GM19239 (cell line): ENCODE data around the gene GAB1.
"Not testable (repeated sequence)": the region's sequence is repeated elsewhere in the genome, so short reads cannot be mapped to it uniquely, and the experiment has no call there.

Experiments
- DNase-seq: peaks from one replicate; pipeline ENCODE4 v3.0.0; 2011; ENCODE audit warnings: low spot score; ENCODE audit not compliant: insufficient read length
- FAIRE-seq: peaks from 2 replicates; lab custom pipeline; 2011; peaks lifted over from hg19 to GRCh38; lab: Jason Lieb, UNC

Gene GAB1

DNA sequence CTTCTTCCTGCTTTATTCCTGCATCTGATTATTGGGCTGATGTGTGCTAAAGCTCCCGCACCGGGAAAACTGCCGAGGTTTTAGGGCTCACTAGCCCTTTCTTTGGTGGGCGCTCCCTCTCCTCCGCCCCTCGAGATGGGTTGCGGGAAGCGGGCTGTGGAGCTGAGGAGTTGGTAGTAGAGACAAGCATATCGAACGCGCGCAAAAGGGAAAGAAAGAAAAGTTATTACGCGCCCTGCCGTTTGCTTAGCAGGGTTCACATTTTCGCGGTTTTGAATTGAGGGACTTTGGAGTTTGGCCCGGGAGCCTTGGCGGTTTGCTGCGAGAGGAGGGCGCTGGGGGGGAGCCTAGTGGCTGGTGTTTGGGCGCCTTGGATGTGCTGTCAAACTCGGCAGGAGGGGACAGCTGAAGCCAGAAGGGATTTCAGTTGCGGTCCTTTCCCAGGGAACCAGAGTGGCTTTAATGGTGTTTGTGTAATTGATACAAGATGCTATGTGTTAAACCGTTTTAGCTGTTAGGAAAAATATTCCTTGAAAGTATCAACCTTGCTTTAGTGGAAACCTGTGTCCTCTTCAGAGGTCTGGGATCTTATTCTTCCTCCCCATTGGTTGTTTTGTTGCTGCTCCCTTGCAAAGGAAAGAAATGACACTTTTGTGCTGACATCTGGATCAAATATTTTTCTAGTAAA lies 1.1 kb downstream of the GAB1 start:
- no peak for DNase-seq
- peak; percentile 64 for FAIRE-seq

- no peak for DNase-seq
- FAIRE-seq, result peak; percentile 18
Observed at GRCh38 chr4:143338313-143338712, 1.6 kb downstream of the GAB1 start.

DNA sequence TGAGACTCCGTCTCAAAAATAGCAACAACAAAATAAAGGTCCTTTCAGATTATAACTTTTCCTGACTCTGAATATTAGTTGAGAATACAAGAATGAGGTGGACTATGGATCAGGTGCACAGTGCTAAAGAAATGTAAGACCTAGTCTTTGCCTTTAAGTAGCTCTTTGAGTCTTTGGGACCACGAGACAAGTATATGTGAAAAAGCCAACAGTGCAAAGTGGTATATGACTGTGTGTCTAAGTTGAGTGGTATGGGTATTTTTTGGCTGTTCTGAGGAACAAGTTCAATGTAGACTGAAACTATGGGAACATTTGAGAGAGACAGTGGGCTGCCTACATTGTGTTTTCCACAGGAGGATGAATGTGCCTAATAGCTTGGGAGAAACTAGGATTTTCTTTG lies 2.8 kb downstream of the GAB1 start:
- no peak for DNase-seq
- no peak for FAIRE-seq

DNA sequence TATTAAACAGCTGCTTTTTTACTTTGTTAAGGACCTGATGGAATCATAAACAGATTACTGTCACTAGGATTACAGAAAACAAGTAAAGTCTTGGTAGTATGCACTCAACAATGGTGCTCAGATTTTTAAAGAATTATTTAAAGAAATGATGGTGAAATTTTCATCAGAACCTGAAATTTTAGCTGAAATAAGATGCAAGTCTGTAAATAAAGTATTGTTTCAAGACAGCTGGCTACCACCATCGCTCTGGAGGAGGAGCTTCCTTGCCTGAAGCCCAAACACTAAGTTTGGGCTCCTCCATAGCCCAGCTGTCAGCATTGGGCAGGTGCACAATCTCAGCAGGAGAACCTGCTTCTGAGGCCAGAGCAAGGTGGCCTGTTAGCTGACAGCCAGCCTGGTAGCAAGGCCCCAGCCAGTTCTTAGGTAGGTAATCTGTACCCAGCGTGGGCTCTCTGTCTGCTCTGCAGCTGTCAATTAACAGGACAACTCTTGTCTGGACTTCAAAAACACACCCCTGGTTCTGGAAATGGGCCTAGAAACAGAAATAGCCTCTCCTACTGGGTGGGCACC lies 4.6 kb downstream of the GAB1 start:
- no peak for FAIRE-seq
- DNase-seq, result no peak

GRCh38 chr4:143343276-143343831 lies 6.7 kb downstream of the GAB1 start:
- no peak for FAIRE-seq
- no peak for DNase-seq

DNA sequence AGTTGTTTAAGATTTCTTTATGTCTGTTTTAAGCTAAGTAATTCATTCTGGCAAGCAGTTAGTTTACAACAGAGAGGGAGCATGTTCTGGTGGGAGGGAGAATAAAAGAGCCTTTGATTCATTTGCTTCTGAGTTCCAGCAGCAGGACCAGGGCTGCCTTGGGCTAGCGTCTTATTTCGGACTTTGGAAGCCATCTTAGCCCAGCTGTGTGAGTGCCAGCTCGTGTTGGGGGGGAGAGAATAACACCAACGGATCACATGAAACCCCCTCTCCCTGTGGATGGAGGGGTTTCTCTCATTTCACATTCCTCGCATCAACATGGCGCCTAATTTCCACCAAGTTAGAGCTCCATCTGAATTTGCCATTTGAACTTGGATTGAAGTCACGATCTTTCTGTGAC lies 7.4 kb downstream of the GAB1 start:
- DNase-seq (no peak), FAIRE-seq (no peak)

GRCh38 chr4:143344774-143345173 lies 8.1 kb downstream of the GAB1 start:
- DNase-seq, result no peak

GRCh38 chr4:143345356-143345755 lies 8.7 kb downstream of the GAB1 start:
- FAIRE-seq, result no peak
- no peak for DNase-seq

More at GRCh38 chr4:143344774-143345173, 8.1 kb downstream of the GAB1 start:
- no peak for FAIRE-seq

- FAIRE-seq (no peak), DNase-seq (no peak)
Observed at GRCh38 chr4:143346206-143346605, 9.5 kb downstream of the GAB1 start.

GRCh38 chr4:143347484-143348111 lies 10.9 kb downstream of the GAB1 start:
- no peak for DNase-seq

GRCh38 chr4:143348233-143349077 lies 11.8 kb downstream of the GAB1 start:
- no peak for DNase-seq

More at GRCh38 chr4:143347484-143348111, 10.9 kb downstream of the GAB1 start:
- no peak for FAIRE-seq

GRCh38 chr4:143349858-143350527 lies 13.3 kb downstream of the GAB1 start:
- FAIRE-seq, DNase-seq: not testable (repeated sequence)

More at GRCh38 chr4:143348233-143349077, 11.8 kb downstream of the GAB1 start:
- no peak for FAIRE-seq

DNA sequence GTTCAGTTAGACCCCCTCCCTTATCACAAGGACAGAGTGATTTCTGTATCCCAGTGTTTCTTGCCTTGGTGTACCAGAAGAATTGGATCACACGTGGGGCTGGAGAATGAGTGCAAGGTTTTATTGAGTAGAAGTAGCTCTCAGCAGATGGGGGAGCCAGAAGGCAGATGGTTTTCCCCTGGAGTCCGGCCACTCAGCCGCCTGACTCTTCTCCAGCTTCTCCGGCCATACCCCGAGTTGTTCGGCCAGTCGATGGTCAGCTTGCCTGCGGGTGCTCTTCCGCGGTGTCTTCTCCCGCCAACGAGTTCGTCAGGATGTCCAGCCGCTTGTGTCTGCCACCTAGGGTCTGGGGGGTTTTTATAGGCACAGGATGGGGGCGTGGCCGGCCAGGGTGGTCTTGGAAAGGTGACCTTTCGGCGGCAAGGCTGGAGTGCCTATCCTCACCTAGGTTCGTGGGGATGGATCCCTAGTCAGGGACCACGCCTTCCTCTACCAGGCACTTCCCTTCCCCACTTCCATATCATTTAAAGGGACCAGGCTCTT lies 14.5 kb downstream of the GAB1 start:
- FAIRE-seq, result no peak
- DNase-seq, result no peak

DNA sequence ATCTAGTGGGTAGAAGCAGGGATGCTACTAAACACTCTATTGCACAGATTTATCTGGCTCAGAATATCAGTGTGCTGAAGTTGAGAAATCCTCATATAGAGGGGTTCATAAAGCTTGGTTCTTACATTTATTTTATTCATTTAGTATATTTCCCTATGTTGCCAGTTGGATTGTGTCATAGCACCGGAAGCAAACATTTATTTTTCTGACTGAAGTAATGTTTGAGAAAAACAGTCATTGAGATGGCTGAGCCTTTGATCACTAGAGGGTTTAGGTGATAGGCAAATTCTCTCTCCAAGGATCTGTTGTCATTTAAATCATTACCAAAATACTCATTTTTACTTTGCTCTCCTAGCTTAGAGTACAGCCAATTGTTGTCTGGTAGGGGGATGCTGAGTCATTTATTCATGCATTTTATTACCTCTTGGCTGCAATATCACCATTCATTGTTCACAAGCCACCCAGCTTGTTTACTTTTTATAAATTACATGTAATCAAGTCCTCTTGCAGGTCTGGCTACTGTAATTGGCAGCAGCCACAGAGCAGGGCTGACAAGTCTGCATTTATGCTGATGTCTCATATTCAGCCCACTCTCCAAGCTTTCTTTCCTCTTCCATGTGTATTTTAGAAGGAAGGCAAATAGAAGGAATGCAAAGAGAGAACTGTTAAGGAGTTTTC lies 15.2 kb downstream of the GAB1 start:
- no peak for FAIRE-seq

GRCh38 chr4:143352720-143353119 lies 16.0 kb downstream of the GAB1 start:
- DNase-seq (no peak), FAIRE-seq (no peak)

More for the DNA sequence above, 15.2 kb downstream of the GAB1 start:
- DNase-seq, result no peak

- no peak for FAIRE-seq
Observed at GRCh38 chr4:143353797-143354196, 17.1 kb downstream of the GAB1 start.

DNA sequence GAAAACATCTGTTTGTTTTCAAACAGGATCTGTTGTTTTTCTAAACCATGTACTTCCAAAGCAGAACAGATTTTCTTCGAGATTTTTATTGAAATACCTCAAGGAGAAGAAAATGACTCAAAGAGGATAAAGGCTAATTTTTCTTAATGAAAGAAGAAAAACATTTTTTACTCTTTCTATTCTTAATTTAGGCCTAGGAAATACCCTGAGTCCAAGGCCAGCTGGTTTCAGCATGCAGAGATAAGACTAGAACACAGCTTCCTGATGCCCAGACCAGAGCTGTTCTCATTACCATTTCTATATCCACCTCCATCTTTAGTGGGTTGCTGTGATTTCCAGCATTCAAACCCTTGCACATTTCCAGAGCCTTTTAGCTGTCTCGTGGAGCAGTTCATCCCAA lies 18.3 kb downstream of the GAB1 start:
- DNase-seq, result no peak
- peak; percentile 90 for FAIRE-seq

More at GRCh38 chr4:143353797-143354196, 17.1 kb downstream of the GAB1 start:
- DNase-seq, result no peak

DNA sequence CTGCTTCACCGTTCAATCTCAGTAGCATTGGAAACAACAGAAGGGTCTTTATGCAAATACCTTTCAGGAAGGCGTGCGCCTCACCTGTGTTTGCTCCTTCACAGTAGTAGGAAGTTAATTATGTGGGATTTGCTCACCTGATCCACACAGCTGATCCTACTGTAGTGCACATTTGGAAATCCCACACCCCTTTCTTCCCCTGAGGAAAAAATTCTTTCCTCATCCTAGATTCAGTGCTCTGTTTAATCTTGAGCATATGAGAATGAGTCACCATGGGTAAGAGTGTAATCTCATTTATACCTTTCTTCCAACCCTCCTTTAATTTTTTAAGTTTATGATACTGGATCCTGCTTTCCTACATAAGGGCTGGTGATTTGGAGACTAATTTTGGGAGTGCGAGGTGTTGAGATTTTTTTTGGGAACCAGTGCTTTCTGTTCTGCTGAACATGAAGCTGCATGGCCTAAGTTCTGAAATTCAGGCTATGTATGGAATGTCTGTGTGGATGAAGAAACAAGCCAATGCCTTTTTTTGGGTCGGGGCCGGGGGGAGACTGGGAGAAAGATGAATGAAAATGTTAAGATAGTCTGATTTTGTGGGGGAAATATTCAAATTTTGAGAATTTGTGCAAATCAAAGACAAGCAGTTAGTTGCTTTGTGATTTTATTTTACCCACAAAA lies 19.0 kb downstream of the GAB1 start:
- FAIRE-seq (no peak), DNase-seq (no peak)
